SK-N-SH (cell line): ENCODE results near the gene TRPT1. TPM values are rescaled to one million over a fixed set of nuclear protein-coding genes. Genes with fewer than 3 reads are reported as not detected.

ENCODE experiments used
- CTCF ChIA-PET: fragments of 300-600, 350-600 bp; formaldehyde crosslinking; extraction: SDS; loops from one replicate; lab custom pipeline; 2021; lab: Yijun Ruan, JAX
- POLR2A ChIA-PET: fragments of 350-600 bp; sonication (Branson Sonifier 250); formaldehyde crosslinking; extraction: SDS; loops from one replicate; lab custom pipeline; 2020; ENCODE audit warnings: antibody characterized with exemption, inconsistent platforms; lab: Yijun Ruan, JAX
- DNase-seq: peaks from one replicate; pipeline ENCODE4 v3.0.0; 2012
- H2AFZ ChIP-seq: fragments of 200-600 bp; sonication (generic); 2 replicates; pipeline ENCODE4 v1.8.1; 2016; ENCODE audit warnings: antibody characterized with exemption, mild to moderate bottlenecking, low read depth
- H3F3A ChIP-seq: fragments of 200-600 bp; sonication (generic); replicated peaks from 2 replicates; pipeline ENCODE3; 2016; ENCODE audit warnings: antibody characterized with exemption, mild to moderate bottlenecking; ENCODE audit not compliant: insufficient read depth
- H3K27ac ChIP-seq, 2 experiments: fragments of 200-500 bp in 1 of 2; fragments of 200-600 bp in 1 of 2; sonication (Bioruptor generic) in 1 of 2; sonication (generic), shearing (Covaris generic) in 1 of 2; 2 replicates each; pipeline versions ENCODE4 v1.5.1 to v1.6.1; 2014 to 2016; ENCODE audit warnings: low read depth in 2 of 2, inconsistent platforms in 1 of 2, low read length in 1 of 2, mild to moderate bottlenecking in 1 of 2, mixed read lengths in 1 of 2
- H3K27me3 ChIP-seq: fragments of 200-600 bp; sonication (generic), shearing (Covaris generic); 2 replicates; pipeline ENCODE4 v1.6.1; 2016; ENCODE audit warnings: mixed run types; ENCODE audit not compliant: insufficient read depth
- H3K36me3 ChIP-seq, 2 experiments: fragments of 200-500 bp in 1 of 2; fragments of 200-600 bp in 1 of 2; sonication (Bioruptor generic) in 1 of 2; sonication (generic) in 1 of 2; replicated peaks in 1 of 2; 2 replicates each; pipeline versions ENCODE3 to v1.5.1; 2014 to 2016; ENCODE audit warnings: low read length in 1 of 2, mild to moderate bottlenecking in 1 of 2; ENCODE audit not compliant: insufficient read depth in 2 of 2, control insufficient read depth in 1 of 2
- H3K4me1 ChIP-seq, 2 experiments: fragments of 200-500 bp in 1 of 2; fragments of 200-600 bp in 1 of 2; sonication (Bioruptor generic) in 1 of 2; sonication (generic), shearing (Covaris generic) in 1 of 2; 2 replicates each; pipeline versions ENCODE4 v1.5.1 to v1.6.1; 2014 to 2016; ENCODE audit warnings: low read depth in 1 of 2, low read length in 1 of 2, mixed run types in 1 of 2; ENCODE audit not compliant: insufficient read depth in 2 of 2, control insufficient read depth in 1 of 2
- H3K4me2 ChIP-seq: fragments of 200-600 bp; sonication (generic), shearing (Covaris generic); 2 replicates; pipeline ENCODE4 v1.6.1; 2017; ENCODE audit warnings: mixed run types
- H3K4me3 ChIP-seq, 2 experiments: fragments of 200-500 bp in 1 of 2; fragments of 200-600 bp in 1 of 2; sonication (Bioruptor generic) in 1 of 2; sonication (generic), shearing (Covaris generic) in 1 of 2; 2 replicates each; pipeline versions ENCODE4 v1.5.1 to v1.8.1; 2014 to 2016; ENCODE audit warnings: low read depth in 2 of 2, inconsistent platforms in 1 of 2, low read length in 1 of 2, mild to moderate bottlenecking in 1 of 2, mixed read lengths in 1 of 2, moderate library complexity in 1 of 2
- H3K79me2 ChIP-seq: fragments of 200-600 bp; sonication (generic); 2 replicates; pipeline ENCODE4 v1.8.1; 2017; ENCODE audit warnings: mild to moderate bottlenecking; ENCODE audit not compliant: insufficient read depth
- H3K9ac ChIP-seq: fragments of 200-600 bp; sonication (generic); 2 replicates; pipeline ENCODE4 v1.6.1; 2017; ENCODE audit warnings: mixed run types
- H3K9me2 ChIP-seq: fragments of 200-600 bp; sonication (generic); 2 replicates; pipeline ENCODE4 v1.6.1; 2017; ENCODE audit warnings: mixed run types
- H3K9me3 ChIP-seq: fragments of 200-600 bp; sonication (generic); 2 replicates; pipeline ENCODE4 v1.6.1; 2017; ENCODE audit warnings: mixed run types, mild to moderate bottlenecking, moderate library complexity
- H4K20me1 ChIP-seq: fragments of 200-600 bp; sonication (generic); 2 replicates; pipeline ENCODE4 v1.6.1; 2017; ENCODE audit warnings: mild to moderate bottlenecking, mixed run types; ENCODE audit not compliant: insufficient read depth
- EP300 ChIP-seq, 2 experiments: IDR thresholded peaks; 2 replicates each; pipeline versions ENCODE4 v1.4.0 to v1.6.1; 2012; ENCODE audit warnings: borderline replicate concordance in 1 of 2, low read depth in 1 of 2, low read length in 1 of 2
- EZH2phosphoT487 ChIP-seq: fragments of 200-600 bp; sonication (generic); IDR thresholded peaks from 2 replicates; pipeline ENCODE4 v1.6.1; 2017; ENCODE audit warnings: low read depth, mixed run types, mild to moderate bottlenecking, antibody characterized with exemption, moderate library complexity, borderline replicate concordance
- FOXM1 ChIP-seq: IDR thresholded peaks from 2 replicates; pipeline ENCODE4 v1.4.0; 2012; ENCODE audit warnings: low read depth, mild to moderate bottlenecking
- GABPA ChIP-seq: IDR thresholded peaks from 2 replicates; pipeline ENCODE4 v1.4.0; 2012; ENCODE audit warnings: low read depth, mild to moderate bottlenecking
- GATA2 ChIP-seq: sonication (generic); formaldehyde crosslinking; IDR thresholded peaks from 2 replicates; pipeline ENCODE4 v1.5.0; 2020; ENCODE audit warnings: mild to moderate bottlenecking, missing genetic modification reagents
- JUND ChIP-seq: IDR thresholded peaks from 2 replicates; pipeline ENCODE4 v1.4.0; 2012
- MAX ChIP-seq: IDR thresholded peaks from 2 replicates; pipeline ENCODE4 v1.4.0; 2012; ENCODE audit warnings: low read depth
- MEF2A ChIP-seq: IDR thresholded peaks from 2 replicates; pipeline ENCODE4 v1.4.0; 2012; ENCODE audit warnings: low read depth, borderline replicate concordance
- NFIC ChIP-seq: IDR thresholded peaks from 2 replicates; pipeline ENCODE4 v1.4.0; 2012; ENCODE audit warnings: borderline replicate concordance
- NRF1 ChIP-seq: IDR thresholded peaks from 2 replicates; pipeline ENCODE4 v1.6.1; 2012; ENCODE audit warnings: low read depth, mild to moderate bottlenecking, low read length
- POLR2AphosphoS5 ChIP-seq: IDR thresholded peaks from 2 replicates; pipeline ENCODE4 v1.6.1; 2012; ENCODE audit warnings: low read depth, low read length
- RFX5 ChIP-seq: IDR thresholded peaks from 2 replicates; pipeline ENCODE4 v1.6.1; 2012; ENCODE audit warnings: mild to moderate bottlenecking, improper control_type of control experiment, low read length
- TAF1 ChIP-seq: IDR thresholded peaks from 2 replicates; pipeline ENCODE4 v1.6.1; 2012; ENCODE audit warnings: low read depth, mild to moderate bottlenecking, low read length, moderate library complexity, borderline replicate concordance
- TCF12 ChIP-seq: IDR thresholded peaks from 2 replicates; pipeline ENCODE4 v1.4.0; 2012
- USF1 ChIP-seq: IDR thresholded peaks from 2 replicates; pipeline ENCODE4 v1.4.0; 2012; ENCODE audit warnings: low read depth, borderline replicate concordance
- USF2 ChIP-seq: fragments of 150-350 bp; IDR thresholded peaks from 2 replicates; pipeline ENCODE4 v1.6.1; 2017; ENCODE audit warnings: antibody characterized with exemption, low read length, low read depth, borderline replicate concordance
- YY1 ChIP-seq: IDR thresholded peaks from 2 replicates; pipeline ENCODE4 v1.4.0; 2012; ENCODE audit warnings: low read depth, mild to moderate bottlenecking
- WGBS: methylation state at CpG from one replicate; pipeline ENCODE4 v1.1.6; 2017; ENCODE audit warnings: low lambda C conversion rate; 5-methylcytosine and 5-hydroxymethylcytosine counted together
- polyA plus RNA-seq, 3 experiments: library from polyadenylated mRNA; depleted of rRNA; stranded (reverse); fragments of >200 nt; gene quantifications; 2 replicates each; pipeline ENCODE4 v1.2.3, GENCODE V29; 2012
- TF ChIP-seq, protein P1 (sequence below): fragments of 200-600 bp; sonication (generic); IDR thresholded peaks from 2 replicates; pipeline ENCODE4 v1.6.1; 2017; ENCODE audit warnings: antibody characterized with exemption, mild to moderate bottlenecking, moderate library complexity
- TF ChIP-seq, protein P2 (sequence below): IDR thresholded peaks from 2 replicates; pipeline ENCODE4 v1.4.0; 2012; ENCODE audit warnings: low read depth, borderline replicate concordance
- TF ChIP-seq, protein P3 (sequence below): IDR thresholded peaks from 2 replicates; pipeline ENCODE4 v1.6.1; 2012; ENCODE audit warnings: mild to moderate bottlenecking, low read depth, low read length, moderate library complexity

Gene TRPT1
- polyA plus RNA-seq, 1 of the 3 experiments (the other 2 are of a cell fraction) = 62.4 TPM

DNA sequence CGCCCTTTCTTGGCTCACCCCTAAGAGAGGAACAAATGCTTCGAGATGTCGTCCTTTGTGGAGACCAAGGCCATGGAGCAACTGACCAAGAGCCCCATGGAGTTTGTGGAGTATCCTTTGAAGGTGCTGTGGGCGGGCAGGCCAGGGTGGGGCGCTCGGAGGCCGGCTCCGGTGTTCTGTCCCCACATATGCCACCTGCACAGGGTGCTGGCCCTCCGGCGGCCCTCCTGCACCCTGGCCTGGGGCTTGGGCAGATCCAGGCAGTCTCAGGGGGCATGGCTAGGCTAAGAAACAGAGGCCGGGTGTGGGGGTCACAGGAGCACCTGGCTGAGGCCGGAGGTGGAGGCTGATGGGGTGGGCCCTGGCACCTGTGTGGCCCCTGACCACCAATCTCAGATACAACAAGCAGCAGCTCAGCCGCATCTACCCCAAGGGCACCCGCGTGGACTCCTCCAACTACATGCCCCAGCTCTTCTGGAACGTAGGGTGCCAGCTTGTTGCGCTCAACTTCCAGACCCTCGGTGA lies 35.6 kb upstream of the TRPT1 start:
- no peaks in the 10 kb centered on the region for H3F3A ChIP-seq
- no peaks in the 10 kb centered on the region for H3K27me3 ChIP-seq
- POLR2A ChIA-PET = interaction anchor here (1.2 to 1.3 kb wide), 2 partner anchors 9 to 15 kb away, joined by 3 read pairs; no protein-coding TSS in a partner anchor
- H3K79me2 ChIP-seq = no peaks in the 10 kb centered on the region; the same call in none of the 2 replicates
- H3K9me2 ChIP-seq = no peaks in the 10 kb centered on the region
- TF ChIP-seq FOXM1 (no peak), YY1 (no peak), GABPA (no peak), EZH2phosphoT487 (no peak), USF2 (no peak), TCF12 (no peak), NFIC (no peak), NRF1 (no peak), USF1 (no peak), EP300 (IDR thresholded peaks at IDR 0.05; ENCODE audit: borderline replicate concordance in 1 of 2, low read depth in 1 of 2, low read length in 1 of 2) (no peak), MAX (no peak), TAF1 (no peak), RFX5 (no peak), JUND (no peak), MEF2A (no peak), POLR2AphosphoS5 (no peak), GATA2 (CRISPR knock-in tag) (no peak)
- TF ChIP-seq, protein P1, sequence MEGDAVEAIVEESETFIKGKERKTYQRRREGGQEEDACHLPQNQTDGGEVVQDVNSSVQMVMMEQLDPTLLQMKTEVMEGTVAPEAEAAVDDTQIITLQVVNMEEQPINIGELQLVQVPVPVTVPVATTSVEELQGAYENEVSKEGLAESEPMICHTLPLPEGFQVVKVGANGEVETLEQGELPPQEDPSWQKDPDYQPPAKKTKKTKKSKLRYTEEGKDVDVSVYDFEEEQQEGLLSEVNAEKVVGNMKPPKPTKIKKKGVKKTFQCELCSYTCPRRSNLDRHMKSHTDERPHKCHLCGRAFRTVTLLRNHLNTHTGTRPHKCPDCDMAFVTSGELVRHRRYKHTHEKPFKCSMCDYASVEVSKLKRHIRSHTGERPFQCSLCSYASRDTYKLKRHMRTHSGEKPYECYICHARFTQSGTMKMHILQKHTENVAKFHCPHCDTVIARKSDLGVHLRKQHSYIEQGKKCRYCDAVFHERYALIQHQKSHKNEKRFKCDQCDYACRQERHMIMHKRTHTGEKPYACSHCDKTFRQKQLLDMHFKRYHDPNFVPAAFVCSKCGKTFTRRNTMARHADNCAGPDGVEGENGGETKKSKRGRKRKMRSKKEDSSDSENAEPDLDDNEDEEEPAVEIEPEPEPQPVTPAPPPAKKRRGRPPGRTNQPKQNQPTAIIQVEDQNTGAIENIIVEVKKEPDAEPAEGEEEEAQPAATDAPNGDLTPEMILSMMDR = no peak
- TF ChIP-seq, protein P2, sequence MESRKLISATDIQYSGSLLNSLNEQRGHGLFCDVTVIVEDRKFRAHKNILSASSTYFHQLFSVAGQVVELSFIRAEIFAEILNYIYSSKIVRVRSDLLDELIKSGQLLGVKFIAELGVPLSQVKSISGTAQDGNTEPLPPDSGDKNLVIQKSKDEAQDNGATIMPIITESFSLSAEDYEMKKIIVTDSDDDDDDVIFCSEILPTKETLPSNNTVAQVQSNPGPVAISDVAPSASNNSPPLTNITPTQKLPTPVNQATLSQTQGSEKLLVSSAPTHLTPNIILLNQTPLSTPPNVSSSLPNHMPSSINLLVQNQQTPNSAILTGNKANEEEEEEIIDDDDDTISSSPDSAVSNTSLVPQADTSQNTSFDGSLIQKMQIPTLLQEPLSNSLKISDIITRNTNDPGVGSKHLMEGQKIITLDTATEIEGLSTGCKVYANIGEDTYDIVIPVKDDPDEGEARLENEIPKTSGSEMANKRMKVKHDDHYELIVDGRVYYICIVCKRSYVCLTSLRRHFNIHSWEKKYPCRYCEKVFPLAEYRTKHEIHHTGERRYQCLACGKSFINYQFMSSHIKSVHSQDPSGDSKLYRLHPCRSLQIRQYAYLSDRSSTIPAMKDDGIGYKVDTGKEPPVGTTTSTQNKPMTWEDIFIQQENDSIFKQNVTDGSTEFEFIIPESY = no peak
- TF ChIP-seq, protein P3, sequence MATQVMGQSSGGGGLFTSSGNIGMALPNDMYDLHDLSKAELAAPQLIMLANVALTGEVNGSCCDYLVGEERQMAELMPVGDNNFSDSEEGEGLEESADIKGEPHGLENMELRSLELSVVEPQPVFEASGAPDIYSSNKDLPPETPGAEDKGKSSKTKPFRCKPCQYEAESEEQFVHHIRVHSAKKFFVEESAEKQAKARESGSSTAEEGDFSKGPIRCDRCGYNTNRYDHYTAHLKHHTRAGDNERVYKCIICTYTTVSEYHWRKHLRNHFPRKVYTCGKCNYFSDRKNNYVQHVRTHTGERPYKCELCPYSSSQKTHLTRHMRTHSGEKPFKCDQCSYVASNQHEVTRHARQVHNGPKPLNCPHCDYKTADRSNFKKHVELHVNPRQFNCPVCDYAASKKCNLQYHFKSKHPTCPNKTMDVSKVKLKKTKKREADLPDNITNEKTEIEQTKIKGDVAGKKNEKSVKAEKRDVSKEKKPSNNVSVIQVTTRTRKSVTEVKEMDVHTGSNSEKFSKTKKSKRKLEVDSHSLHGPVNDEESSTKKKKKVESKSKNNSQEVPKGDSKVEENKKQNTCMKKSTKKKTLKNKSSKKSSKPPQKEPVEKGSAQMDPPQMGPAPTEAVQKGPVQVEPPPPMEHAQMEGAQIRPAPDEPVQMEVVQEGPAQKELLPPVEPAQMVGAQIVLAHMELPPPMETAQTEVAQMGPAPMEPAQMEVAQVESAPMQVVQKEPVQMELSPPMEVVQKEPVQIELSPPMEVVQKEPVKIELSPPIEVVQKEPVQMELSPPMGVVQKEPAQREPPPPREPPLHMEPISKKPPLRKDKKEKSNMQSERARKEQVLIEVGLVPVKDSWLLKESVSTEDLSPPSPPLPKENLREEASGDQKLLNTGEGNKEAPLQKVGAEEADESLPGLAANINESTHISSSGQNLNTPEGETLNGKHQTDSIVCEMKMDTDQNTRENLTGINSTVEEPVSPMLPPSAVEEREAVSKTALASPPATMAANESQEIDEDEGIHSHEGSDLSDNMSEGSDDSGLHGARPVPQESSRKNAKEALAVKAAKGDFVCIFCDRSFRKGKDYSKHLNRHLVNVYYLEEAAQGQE = no peak
- TF ChIP-seq, all 33 proteins: peak for 0
- H4K20me1 ChIP-seq = no peaks in the 10 kb centered on the region
- CTCF ChIA-PET = interaction anchor here (5.7 kb wide), 1 partner anchor 11 kb away, joined by 119 read pairs; the partner anchor contains the start of gene PLCB3
- no peak for DNase-seq
- H3K36me3 ChIP-seq = peaks cover 24 to 35% of the 10 kb centered on the region in 2 experiments
- 95% methylated on average over 15 of the region's 18 CpGs for WGBS
- no peak overlapping the region for H3K27ac ChIP-seq
- no peak overlapping the region for H3K4me3 ChIP-seq
- no peak overlapping the region for H2AFZ ChIP-seq
- no peak overlapping the region for H3K4me2 ChIP-seq
- no peaks in the 10 kb centered on the region for H3K9me3 ChIP-seq
- H3K9ac ChIP-seq = no peak overlapping the region
- H3K4me1 ChIP-seq = peaks cover 0 to 37% of the 10 kb centered on the region in 2 experiments; a peak in 2 of 4 replicates
